GM12801 (cell line): Measurements from ENCODE around the gene QRICH1.

Experiments
- TF ChIP-seq, protein P1 (sequence below): IDR thresholded peaks from one replicate; pipeline ENCODE4 v1.5.1; 2011; ENCODE audit warnings: control low read depth; ENCODE audit not compliant: insufficient read length; ENCODE audit errors: extremely low read depth

QRICH1 gene

DNA sequence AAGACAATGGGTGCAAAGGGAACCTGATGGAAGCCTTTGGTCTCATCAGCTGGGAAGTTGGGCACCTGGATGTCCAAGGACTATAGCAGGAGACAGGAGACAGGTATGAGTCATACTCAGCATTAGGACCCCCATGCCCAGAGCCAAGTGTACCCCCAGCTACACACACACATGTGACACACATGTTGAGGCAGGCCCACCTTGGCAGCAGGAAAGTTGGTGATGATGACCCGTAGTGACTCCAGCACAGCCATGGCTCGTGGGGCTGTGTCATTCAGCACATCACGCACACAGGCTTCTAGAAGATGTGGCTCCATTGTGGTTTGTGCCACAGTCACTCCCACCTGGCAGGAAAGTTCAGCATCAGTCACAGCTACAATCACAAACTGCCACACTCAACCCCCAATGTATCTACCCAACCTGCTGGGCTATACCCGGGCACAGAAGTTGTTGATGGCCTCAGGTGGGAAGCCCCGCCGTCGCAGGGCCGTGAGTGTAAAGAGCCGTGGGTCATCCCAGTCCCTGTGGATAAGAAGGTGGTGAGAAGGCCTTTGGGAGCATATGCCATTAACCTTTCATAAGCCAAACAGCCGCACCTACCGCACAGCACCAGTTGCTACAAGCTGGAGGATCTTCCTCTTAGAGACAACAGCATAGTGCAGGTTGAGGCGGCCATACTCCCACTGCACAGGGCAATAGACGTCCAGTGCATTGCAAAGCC lies 5.2 kb upstream of the QRICH1 start:
- TF ChIP-seq, protein P1, sequence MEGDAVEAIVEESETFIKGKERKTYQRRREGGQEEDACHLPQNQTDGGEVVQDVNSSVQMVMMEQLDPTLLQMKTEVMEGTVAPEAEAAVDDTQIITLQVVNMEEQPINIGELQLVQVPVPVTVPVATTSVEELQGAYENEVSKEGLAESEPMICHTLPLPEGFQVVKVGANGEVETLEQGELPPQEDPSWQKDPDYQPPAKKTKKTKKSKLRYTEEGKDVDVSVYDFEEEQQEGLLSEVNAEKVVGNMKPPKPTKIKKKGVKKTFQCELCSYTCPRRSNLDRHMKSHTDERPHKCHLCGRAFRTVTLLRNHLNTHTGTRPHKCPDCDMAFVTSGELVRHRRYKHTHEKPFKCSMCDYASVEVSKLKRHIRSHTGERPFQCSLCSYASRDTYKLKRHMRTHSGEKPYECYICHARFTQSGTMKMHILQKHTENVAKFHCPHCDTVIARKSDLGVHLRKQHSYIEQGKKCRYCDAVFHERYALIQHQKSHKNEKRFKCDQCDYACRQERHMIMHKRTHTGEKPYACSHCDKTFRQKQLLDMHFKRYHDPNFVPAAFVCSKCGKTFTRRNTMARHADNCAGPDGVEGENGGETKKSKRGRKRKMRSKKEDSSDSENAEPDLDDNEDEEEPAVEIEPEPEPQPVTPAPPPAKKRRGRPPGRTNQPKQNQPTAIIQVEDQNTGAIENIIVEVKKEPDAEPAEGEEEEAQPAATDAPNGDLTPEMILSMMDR, result no peak

DNA sequence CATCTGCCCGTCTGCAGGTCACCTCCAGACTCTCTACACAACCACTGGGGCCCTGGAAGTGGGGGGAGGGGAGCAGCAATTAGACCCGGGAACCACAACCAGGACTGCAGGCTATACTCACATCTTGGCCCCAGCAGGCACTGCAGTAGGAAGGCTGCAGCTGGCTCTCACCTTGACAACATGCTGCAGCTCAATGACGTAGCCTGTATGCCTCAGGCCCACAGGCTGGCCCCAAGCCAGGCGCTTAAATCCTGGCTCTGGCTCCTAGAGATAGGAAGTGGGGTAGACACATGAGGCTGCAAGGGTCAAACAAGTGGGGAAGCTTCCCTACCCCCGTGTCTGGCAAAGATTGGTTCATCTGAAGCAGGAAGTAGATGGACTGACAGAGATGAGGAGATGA lies 4.6 kb upstream of the QRICH1 start:
- TF ChIP-seq, protein P1, result no peak

GRCh38 chr3:49092938-49093852 lies 676 bp downstream of the QRICH1 start:
- TF ChIP-seq, protein P1, result no peak

- TF ChIP-seq, protein P1, result no peak
Observed at GRCh38 chr3:49081429-49081828, 12.4 kb downstream of the QRICH1 start.

- TF ChIP-seq, protein P1, result no peak
Observed at GRCh38 chr3:49079270-49079669, 14.6 kb downstream of the QRICH1 start.

DNA sequence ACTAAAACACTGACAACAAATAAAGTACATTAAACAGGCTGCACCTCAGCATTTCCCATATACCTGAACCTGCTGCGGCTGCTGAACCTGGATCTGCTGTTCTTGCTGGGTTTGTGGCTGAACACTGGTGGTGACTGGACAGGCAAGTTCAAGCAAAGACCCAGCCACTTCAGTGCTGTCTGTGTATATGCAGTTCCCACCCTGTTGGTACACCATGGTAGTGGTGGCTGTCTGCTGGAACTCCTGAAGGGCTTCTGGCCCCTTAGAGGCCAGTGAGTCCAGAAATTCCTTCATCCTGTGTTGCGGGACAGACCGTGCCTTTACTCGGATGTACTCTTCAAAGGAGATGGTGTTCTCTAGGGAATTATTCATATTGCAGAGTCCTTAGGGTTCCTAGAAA lies 17.2 kb downstream of the QRICH1 start:
- TF ChIP-seq, protein P1, result no peak

GRCh38 chr3:49076116-49076515 lies 17.8 kb downstream of the QRICH1 start:
- TF ChIP-seq, protein P1, result no peak
